GM21447 (cell line): ENCODE results near the gene THSD7B.
"Not testable (repeated sequence)": the region's sequence is repeated elsewhere in the genome, so short reads cannot be mapped to it uniquely, and the experiment has no call there.

Experiments used
- ATAC-seq: cut with Tn5 transposase; IDR thresholded peaks from one replicate; pipeline ENCODE4 v1.9.1; 2021; ENCODE audit not compliant: unreplicated experiment

The THSD7B gene

DNA sequence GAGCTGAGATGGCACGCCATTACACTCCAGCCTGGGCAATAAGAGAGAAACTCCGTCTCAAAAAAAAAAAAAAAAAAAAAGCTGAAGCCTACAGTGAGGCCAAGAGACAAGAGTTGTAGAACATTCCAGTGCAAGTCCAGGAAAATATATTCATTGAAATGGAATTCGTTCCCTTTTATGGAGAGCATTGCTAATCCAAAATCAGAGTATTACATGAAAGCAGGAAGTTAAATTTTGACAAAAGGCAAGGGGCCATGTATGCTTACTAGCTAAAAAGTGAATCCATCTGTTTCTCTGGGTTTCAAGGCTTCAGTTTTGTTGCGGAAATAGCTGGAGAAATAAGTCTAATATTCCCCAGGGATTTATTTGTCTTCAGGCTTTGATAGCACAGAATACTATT is 471.7 kb downstream of the THSD7B start:
- no peak for ATAC-seq

GRCh38 chr2:137238065-137238464 is 472.7 kb downstream of the THSD7B start:
- no peak for ATAC-seq

- ATAC-seq: no peak
These were observed 484.3 kb downstream of the THSD7B start for GRCh38 chr2:137249463-137250130.

DNA sequence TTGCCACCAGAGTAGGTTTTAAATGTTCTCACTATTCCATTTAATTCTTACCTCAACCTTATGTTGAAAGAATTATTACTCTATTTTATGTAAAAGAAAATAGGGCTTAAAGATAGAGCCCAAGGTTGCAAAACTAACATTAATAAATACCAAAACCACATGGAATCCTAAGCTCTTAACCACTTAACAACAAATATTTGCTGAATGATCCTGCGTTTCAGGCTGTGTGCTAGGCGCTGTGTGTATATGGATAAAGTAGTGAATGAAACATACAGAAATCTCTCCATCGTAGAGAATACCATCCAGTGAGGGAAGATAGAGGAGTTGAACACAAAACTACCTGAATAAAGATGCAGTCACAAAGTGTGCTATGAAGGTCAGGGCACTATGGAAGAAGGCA is 485.1 kb downstream of the THSD7B start:
- ATAC-seq: no peak

DNA sequence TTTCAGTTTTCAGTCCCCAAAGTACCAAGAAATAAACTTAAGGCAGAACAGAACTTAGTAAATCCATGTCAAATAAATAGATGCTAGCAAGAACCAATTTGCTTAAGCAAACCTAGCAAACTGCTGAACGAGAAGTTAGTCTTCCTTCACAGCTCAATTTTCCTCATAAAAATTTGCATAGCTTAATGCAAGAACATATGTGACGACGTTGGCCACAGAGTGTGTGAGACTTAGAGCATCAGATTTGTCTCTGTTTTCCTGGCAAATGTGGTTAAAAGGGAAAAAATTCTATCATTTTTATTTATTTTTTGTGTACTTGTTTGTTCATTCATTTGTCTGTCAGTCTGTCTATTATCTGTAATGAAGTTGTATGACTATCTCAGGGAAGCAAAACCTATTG is 485.7 kb downstream of the THSD7B start:
- ATAC-seq: no peak

- ATAC-seq: no peak
These were observed 487.6 kb downstream of the THSD7B start for GRCh38 chr2:137252934-137253333.

DNA sequence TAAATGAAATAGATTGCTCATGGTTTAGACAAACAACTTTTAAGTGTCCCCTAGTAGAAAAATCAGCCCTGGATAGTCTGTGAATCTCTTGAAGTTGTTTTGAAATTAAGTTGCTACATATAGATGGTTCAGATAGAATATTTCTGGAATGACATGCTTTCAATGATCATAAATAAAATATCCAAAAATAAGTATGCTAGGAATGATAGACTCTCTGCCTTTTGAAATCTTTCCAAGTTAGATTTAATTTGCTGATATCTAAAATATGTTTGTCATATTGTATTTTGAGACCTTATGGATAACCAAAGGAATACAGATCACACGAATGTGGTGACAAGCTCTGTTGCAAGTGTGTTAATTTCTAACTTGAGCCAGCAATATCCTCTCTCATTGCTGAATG is 488.7 kb downstream of the THSD7B start:
- ATAC-seq: no peak

DNA sequence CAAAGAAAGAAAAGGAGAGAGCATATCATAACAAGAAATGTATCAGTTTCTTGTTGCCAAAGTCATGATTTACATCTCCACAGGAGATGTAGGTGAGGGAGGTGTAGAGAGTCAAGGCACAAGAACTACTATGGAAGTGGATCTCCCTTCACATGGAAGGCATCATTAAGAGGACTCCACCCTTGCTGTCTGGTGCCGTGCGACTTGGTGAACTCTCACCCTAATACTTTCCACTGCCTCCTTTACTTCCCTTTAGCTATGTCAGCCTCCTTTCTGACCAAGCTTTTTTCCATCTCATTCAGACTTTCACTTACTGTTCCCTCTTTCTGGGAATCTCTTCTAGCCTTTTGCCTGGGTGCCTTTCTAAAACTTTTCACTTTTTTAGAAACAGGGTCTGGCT is 490.0 kb downstream of the THSD7B start:
- ATAC-seq: no peak

DNA sequence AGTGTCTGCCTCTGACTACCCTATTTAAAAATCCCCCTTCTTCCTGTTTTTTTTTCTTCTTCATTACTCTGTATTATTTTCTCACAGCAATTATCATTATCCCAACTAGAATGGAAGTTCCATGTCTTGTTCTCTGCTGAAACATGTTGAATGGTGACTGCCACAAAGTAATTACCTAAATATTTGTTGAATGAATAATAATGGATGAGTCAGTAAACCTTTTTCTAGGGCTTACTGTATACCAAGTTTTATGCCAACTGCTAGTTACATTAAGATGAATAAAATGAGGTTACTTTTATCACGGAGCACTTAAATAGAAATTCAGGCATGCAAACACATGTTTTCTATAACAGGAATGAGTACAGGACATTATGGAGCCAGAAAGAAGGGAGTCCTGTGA is 490.6 kb downstream of the THSD7B start:
- ATAC-seq: no peak

- ATAC-seq: no peak
These were observed 496.7 kb downstream of the THSD7B start for GRCh38 chr2:137261881-137262585.

DNA sequence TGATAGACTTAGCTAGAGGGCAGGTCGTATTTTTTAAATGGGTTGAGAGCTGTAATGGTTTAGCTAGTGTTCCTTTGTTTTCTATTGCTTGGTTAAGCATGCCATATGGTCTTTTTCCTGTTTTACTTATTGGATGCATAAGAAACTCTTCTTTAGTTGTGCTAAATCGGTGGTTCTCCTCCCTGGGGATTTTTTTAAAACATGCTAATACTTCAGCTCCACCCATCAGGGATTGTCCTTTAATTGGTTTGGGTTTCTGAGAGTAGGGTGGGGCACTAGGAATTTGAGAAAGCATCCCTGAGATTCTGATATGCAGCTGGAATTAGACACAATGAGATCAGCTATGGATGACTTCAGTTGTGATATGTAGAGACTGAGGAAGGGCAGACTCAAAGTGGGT is 497.2 kb downstream of the THSD7B start:
- no peak for ATAC-seq

DNA sequence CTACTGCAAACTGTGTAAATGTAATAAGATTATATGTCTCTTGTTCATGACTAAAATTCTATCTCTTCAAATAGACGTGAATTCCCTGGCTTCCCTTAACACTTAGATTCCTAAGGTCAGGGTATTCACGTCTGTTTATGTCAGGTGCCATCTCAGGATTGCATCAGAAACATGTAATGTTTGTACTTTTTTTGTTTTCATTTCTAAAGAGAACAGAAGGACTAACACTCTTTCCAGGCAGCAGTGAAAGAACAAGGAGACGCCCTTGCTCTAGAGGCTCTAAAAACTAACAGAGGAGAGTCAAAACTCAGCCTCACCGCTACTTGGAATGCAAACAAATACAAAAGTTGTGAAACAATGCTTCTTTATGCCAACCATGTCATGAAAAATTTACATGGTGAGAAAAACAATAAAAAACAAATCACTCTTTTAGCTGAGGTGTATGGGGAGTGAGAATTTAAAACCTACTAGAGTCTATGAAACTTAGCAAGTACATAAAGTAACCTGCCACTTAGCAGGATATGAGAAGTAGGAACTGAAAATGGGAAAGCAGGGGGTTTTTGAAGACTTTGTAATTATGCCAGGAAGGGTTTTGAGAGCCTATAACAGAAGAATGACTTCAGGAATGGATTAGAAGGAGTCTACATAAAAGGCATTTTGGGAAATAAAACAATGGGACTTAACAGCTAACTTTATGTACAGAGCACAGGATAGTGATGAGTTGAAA is 522.7 kb downstream of the THSD7B start:
- no peak for ATAC-seq

DNA sequence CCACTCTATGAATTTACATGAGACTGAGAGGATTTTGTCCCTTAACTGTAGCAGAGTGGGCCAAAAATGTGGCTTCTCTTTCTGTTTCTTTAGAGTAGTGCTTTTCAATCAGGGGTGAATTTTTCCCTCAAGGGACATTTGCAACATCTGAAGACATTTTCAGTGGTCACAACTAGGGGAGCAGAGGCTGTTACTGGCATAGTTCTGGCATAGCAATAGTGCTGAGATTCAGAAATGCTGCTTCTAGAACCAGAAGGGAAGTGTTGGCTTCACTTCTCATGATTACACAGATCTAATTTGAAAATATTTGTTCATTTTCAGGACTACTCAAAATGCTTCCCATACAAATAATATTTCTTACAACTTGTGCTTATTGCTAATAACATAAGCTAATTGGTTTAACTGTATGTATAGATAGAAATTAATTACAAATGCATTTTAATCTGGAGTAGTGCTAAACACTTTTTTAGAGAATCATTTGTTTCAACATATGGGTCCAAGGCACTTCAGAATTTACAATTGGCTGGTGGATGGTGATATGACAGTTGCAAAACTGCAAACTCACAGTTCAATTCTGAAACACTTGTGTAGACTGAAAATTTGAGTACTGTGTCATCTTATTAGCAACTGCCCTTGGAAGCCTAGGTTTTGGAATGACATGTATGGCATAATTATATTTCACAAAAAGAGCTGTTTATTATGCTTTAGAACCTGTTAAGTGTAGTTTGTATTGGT is 526.7 kb downstream of the THSD7B start:
- ATAC-seq: no peak

DNA sequence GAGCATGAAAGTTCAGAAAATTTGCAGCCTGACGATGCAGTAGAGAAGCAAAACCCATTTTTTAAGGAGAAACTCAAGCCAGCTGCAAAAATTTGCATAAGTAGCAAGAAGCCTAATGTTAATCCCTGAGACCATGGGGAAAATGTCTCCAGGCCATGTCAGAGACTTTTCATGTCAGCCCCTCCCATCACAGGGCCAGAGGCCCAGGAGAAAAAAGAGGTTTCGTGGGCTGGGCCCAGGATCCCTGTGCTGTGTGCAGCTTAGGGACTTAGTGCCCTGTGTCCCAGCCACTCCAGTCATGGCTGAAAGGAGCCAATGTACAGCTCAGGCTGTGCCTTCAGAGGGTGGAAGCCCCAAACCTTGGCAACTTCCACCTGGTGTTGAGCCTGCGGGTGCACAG is 533.0 kb downstream of the THSD7B start:
- ATAC-seq: no peak

DNA sequence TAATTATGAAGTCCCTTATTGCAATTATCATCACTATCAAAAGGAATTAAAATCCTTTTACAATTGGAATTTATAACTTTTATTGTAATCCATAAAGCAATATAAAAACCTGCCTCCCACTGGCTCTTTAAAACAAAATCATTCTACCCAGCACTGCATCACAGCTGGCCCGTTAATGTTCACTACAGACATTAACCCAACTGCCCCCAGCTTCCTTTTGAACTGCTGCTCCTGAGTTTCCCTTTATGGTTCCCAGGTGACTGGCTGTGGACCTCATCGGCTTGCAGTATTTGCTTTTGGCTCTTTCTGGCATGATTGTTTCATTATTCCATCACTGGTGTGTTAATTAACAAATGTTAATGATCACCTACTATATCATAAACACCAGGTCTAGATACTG is 535.6 kb downstream of the THSD7B start:
- no peak for ATAC-seq

- ATAC-seq: no peak
These were observed 537.6 kb downstream of the THSD7B start for GRCh38 chr2:137302957-137303356.

- ATAC-seq: no peak
These were observed 550.7 kb downstream of the THSD7B start for GRCh38 chr2:137316075-137316474.

GRCh38 chr2:137321566-137321965 is 556.2 kb downstream of the THSD7B start:
- no peak for ATAC-seq

GRCh38 chr2:137331562-137331961 is 566.2 kb downstream of the THSD7B start:
- not testable (repeated sequence) for ATAC-seq

GRCh38 chr2:137333386-137334165 is 568.2 kb downstream of the THSD7B start:
- no peak for ATAC-seq

DNA sequence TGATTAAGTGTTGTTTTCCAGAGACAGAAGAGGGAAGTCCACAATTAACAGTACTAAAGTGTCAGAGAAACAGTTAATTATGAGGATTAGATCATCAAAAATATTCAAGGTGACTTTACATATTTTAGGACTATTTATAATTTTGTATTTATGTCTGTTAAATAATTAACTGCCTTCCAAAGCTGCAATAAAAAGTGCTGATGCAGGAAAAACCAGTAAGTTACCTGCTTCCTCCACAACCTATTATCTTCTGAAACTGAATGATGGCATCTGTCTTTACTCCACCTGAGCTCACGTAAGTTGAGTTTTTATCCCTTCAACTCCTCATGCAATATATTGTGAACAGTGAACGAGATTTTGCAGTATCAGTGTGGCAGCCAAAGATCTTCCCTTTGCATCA is 570.7 kb downstream of the THSD7B start:
- ATAC-seq: no peak
